SJCRH30 (cell line): ENCODE measurements around the gene NPHP4. TPM values are rescaled to one million over a fixed set of nuclear protein-coding genes. Genes with fewer than 3 reads are reported as not detected.

Experiments
- total RNA-seq: library from RNA; depleted of rRNA; stranded (reverse); fragments of >200 nt; shearing (Covaris generic); gene quantifications from 2 replicates; pipeline ENCODE4 v1.2.3, GENCODE V29; 2014; rRNA removed

Gene NPHP4
- total RNA-seq, 1 experiment from 2014 or later, result 7.3 TPM

Other genes starting within 250 kb of the NPHP4 start
- gene KCNAB2, start 53.5 kb upstream of the NPHP4 start, total RNA-seq, result 0.56 and 0.77 TPM in 2 replicates
- gene CHD5, start 187.9 kb upstream of the NPHP4 start, total RNA-seq, result 0.05 and 0.06 TPM in 2 replicates
- gene RPL22, start 207.2 kb upstream of the NPHP4 start, total RNA-seq, result 606 and 680 TPM in 2 replicates
- gene RNF207, start 213.7 kb upstream of the NPHP4 start, total RNA-seq, result not detected in 2 replicates
- gene ICMT, start 243.5 kb upstream of the NPHP4 start, total RNA-seq, result 109 and 111 TPM in 2 replicates